GM18526 (cell line): ENCODE results near the gene APOBEC3A.

Source experiments
- POLR2A ChIP-seq: IDR thresholded peaks from 3 replicates; pipeline ENCODE4 v1.6.1; 2011; ENCODE audit not compliant: insufficient read length; ENCODE audit errors: extremely low read depth

The APOBEC3A gene

DNA sequence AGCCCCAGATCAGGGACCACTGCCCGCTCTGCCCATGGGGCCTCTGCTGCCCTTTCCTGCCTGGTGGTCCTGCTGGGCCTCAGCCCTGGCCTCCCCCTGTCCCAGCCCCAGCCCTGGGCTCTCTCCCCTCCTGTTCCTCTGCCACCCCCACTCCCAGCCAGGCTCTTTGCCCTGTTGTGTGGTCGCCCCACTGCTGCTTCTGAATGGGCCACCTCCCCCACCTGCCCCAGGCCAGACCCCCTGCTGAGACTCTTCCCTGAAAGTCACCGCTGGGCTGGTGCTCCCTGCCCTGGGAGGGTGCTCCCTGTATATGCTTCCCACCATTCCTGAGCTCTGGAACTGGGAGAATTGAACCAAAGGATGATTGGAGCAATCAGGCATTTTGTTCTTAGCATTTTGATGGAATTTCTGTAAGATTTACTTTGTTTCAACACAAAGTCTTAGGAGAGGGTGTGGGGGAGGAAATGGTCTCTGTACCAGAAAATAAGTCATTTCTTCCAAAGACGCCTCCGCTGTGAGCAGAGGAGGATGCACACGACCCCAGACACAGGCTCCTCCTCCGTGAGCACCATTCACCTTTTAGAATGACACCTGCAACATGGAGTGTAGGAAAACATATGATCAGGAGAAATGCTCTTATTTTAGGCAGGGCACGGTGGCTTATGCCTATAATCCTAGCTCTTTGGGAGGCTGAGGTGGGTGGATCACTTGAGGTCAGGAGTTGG lies 29.9 kb downstream of the APOBEC3A start:
- TF ChIP-seq POLR2A, result no peak

DNA sequence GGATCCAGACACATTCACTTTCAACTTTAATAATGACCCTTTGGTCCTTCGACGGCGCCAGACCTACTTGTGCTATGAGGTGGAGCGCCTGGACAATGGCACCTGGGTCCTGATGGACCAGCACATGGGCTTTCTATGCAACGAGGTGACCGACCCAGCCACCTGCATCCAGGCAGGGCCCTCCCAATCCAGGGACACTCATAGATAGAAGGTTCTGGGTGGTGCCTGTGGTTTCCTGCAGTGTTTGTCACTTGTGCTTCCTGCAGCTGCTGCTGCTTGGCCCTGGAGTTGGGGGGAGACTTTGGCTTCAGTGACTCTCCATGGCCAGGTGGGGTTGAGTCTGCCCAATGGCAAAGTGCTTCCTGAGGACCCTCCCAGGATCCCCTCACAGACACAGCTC lies 32.1 kb downstream of the APOBEC3A start:
- TF ChIP-seq POLR2A, result no peak

DNA sequence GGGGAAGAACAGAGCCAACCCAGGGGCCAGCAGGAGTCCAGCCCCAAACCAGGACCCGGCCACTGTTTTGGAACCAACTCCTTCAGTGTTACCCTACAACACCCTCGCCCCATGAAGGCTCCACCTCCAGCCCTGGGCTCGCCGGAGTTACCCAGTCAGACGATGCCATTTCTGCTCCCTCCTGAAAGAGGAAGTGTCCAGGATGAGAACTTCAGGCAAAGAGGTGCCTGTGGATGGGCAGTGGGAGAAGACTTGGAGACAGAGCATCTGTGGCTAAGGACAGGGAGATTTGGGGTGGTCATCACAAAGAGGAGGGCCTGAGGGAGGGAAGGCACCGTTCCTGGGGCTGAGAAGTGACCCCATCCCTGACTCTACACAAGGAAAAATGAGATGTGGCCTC lies 38.7 kb downstream of the APOBEC3A start:
- no peak for TF ChIP-seq POLR2A

DNA sequence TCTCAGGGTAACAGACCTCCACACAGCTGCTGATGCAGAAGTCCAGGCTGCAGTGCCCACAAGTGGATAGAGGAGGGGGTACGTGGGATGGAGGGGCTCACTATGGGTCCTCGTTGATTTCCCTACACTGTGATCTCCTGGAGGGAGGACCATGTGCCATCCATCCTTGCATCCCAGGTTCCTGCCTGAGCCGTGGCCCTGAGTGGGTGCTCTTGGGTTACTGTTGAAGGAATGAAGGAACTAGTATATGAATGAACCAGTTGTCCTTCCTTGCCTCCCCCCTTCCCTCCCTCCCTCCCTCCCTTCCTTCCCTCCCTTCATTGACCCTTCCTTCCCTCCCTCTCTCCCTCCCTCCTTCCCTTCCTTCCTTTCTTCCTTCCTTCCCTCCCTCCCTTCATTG lies 40.1 kb downstream of the APOBEC3A start:
- TF ChIP-seq POLR2A, result no peak

DNA sequence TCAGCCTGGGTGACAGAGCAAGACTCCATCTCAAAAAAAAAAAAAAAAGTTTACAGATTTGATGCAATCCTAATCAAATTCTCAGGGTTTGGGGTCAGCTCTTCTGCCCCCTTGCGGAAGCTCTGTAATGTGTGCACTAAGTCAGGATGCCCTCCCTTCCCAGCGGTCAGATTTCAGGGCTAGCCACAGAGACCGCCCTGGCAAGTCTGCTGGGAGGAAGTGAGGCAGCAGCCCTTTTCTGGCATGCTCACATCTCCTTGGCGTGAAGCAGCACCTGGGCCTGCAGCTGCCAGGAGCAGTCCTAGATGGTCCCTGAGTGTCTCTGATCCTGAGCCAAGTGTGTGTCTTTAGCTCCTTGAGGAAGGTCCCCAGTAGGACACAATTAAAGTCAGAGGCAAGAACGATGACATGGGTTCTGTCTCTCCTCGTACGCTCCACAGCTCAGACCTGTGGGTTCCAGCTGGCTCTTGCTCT lies 45.8 kb downstream of the APOBEC3A start:
- no peak for TF ChIP-seq POLR2A

DNA sequence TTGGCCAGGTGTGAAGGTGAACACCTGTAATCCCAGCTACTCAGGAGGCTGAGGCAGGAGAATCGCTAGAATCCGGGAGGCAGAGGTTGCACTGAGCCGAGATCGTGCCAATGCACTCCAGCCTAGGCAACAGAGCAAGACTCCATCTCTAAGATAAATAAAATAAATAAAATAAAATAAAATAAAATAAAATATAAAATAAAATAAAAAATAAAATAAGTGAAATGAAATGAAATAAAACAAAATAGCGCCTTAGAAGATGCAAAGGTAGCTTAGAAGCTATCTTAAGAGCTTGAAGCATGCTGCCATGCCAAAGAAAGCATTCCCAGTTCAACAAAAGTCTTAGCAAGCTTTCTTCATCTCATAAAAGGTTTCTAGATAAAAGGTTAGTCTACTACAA lies 49.8 kb downstream of the APOBEC3A start:
- TF ChIP-seq POLR2A, result no peak

DNA sequence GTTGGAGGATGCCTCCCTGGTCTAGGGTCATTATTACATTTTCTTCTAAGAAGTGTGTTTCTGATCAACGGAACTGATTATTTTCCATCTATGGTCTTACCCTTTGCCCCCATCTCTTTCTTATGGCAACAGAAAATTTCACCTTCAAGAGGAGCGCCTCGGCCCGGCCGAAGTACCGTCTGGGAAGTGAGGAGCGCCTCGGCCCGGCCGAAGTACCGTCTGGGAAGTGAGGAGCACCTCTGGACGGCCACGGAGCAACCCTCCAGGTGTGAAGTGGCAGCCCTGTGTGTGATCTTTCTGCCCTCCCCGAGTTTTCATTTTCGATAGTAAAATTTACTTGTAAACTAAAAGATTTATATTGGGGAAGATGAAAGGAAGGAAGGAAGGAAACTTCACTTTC lies 53.5 kb downstream of the APOBEC3A start:
- TF ChIP-seq POLR2A, result no peak
